Neutrophil (primary cell): ENCODE measurements around the gene LGR5.
"Not testable (repeated sequence)": the region's sequence is repeated elsewhere in the genome, so short reads cannot be mapped to it uniquely, and the experiment has no call there.

Experiments used
- H3K27ac ChIP-seq: fragments of 200-600 bp; sonication (generic); 2 replicates; pipeline ENCODE4 v1.5.1; 2016; ENCODE audit warnings: mild to moderate bottlenecking, moderate library complexity
- H3K27me3 ChIP-seq: fragments of 200-600 bp; sonication (generic); 2 replicates; pipeline ENCODE4 v1.6.0; 2016; ENCODE audit warnings: mild to moderate bottlenecking
- H3K36me3 ChIP-seq: fragments of 200-600 bp; sonication (generic); 2 replicates; pipeline ENCODE4 v1.5.1; 2017
- H3K4me1 ChIP-seq, 2 experiments: fragments of 200-600 bp in 1 of 2; sonication (generic) in 1 of 2; 1 replicate in 1 of 2; 2 replicates in 1 of 2; pipeline versions ENCODE4 v1.5.1 to v1.6.1; 2013 to 2016; ENCODE audit warnings: low read depth in 1 of 2, low read length in 1 of 2, mild to moderate bottlenecking in 1 of 2, moderate library complexity in 1 of 2; ENCODE audit not compliant: control insufficient read depth in 1 of 2, insufficient read depth in 1 of 2
- H3K4me3 ChIP-seq, 2 experiments: fragments of 200-600 bp in 1 of 2; sonication (generic) in 1 of 2; 1 replicate in 1 of 2; 2 replicates in 1 of 2; pipeline ENCODE4 v1.5.1; 2013 to 2016; ENCODE audit warnings: low read depth in 1 of 2, low read length in 1 of 2, mild to moderate bottlenecking in 1 of 2, moderate library complexity in 1 of 2
- H3K9me3 ChIP-seq: fragments of 200-600 bp; sonication (generic); 2 replicates; pipeline ENCODE4 v1.5.1; 2016
- CTCF ChIP-seq: fragments of 200-600 bp; sonication (generic); IDR thresholded peaks from 2 replicates; pipeline ENCODE4 v1.5.1; 2016; ENCODE audit warnings: antibody characterized with exemption

The LGR5 gene

GRCh38 chr12:71477609-71478008 is 38.0 kb downstream of the LGR5 start:
- Histone ChIP-seq H3K36me3 (no peaks in the 10 kb centered on the region), H3K27ac (no peak overlapping the region)

DNA sequence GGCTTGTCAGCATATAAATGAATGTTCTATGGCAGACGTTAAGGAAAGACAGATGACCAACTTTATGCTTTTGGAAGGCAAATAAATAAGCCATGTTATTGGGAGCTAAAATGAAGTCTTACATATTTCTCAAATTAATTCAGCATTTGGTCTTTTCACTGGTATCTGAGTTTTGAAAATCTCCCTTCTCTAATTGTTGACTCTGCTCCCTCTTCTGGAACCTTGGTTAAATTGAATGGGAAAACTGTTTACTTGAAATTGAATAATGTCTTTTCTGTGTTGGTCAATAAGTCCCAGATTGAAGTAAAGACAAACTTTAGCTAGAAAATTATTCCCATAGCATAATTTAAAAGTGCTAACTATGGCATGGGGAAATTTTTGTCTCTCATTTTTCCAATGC is 38.7 kb downstream of the LGR5 start:
- Histone ChIP-seq H3K27ac (no peak overlapping the region), H3K36me3 (no peaks in the 10 kb centered on the region), H3K9me3 (no peaks in the 10 kb centered on the region), H3K27me3 (no peaks in the 10 kb centered on the region), H3K4me1 (no peaks in the 10 kb centered on the region), H3K4me3 (no peak overlapping the region)
- no peak for TF ChIP-seq CTCF

More at GRCh38 chr12:71477609-71478008, 38.0 kb downstream of the LGR5 start:
- no peak overlapping the region for H3K4me3 ChIP-seq
- H3K9me3 ChIP-seq, result no peaks in the 10 kb centered on the region
- H3K4me1 ChIP-seq, result no peaks in the 10 kb centered on the region
- TF ChIP-seq CTCF, result no peak
- no peaks in the 10 kb centered on the region for H3K27me3 ChIP-seq

DNA sequence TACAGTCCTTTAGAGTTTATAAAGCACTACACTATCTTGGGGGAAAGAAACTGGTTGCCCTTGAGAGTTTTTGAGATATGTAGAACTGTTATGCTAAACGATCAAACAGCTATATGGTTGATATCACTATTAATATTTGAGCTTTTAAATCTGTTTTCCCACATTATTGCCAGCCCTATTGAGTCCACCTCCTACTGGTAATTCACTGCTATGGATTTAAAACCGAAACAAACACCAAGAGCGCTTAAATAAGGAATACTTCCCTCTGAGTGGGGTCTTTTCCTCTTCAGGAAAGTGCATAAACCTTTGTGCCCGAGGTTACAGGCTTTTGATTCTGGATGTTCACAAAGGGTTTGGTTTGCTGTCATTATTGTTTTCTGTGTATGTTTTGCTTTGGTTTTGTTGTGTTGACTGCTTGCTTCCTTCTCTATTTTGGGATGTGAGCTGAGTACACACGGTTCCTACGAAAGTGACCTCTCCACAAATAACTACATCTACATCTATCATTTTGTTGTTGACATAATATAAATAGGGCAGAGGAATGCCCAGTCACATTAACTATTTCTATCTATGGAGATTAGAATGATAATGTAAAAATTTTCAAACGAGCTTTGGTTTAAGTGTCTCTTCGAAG is 44.8 kb downstream of the LGR5 start:
- H3K4me1 ChIP-seq, result no peaks in the 10 kb centered on the region
- H3K4me3 ChIP-seq, result no peak overlapping the region
- H3K9me3 ChIP-seq, result no peaks in the 10 kb centered on the region
- no peak overlapping the region for H3K27ac ChIP-seq
- no peaks in the 10 kb centered on the region for H3K36me3 ChIP-seq
- TF ChIP-seq CTCF, result no peak
- no peaks in the 10 kb centered on the region for H3K27me3 ChIP-seq

GRCh38 chr12:71490844-71491243 is 51.2 kb downstream of the LGR5 start:
- H3K4me3 ChIP-seq, H3K27me3 ChIP-seq, H3K36me3 ChIP-seq, H3K4me1 ChIP-seq, H3K27ac ChIP-seq, H3K9me3 ChIP-seq: not testable (repeated sequence)

DNA sequence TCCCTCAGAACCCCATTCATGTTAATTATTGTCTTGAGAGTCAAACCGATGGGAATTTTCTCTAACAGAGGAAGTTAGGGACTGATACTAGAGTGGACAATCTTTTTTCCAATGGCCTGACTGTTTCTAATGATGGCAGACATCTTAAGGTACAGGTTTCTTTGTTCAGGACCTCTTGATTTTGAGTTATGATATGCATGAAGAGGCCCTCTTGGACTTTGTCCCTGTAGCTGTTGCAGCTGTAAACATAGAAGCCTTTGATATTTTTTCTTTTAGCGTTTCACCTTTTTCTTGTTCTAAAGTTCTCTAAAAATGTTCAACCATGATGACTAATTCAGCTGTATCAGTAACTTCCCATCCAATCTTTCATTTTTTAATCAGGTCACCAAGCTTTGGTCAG is 53.0 kb downstream of the LGR5 start:
- Histone ChIP-seq H3K27me3 (no peaks in the 10 kb centered on the region), H3K4me1 (no peaks in the 10 kb centered on the region), H3K27ac (no peak overlapping the region), H3K9me3 (no peaks in the 10 kb centered on the region), H3K36me3 (no peaks in the 10 kb centered on the region), H3K4me3 (no peak overlapping the region)
- no peak for TF ChIP-seq CTCF

GRCh38 chr12:71499834-71500233 is 60.2 kb downstream of the LGR5 start:
- H3K9me3 ChIP-seq, result no peaks in the 10 kb centered on the region
- H3K4me3 ChIP-seq, result no peak overlapping the region

More at GRCh38 chr12:71499834-71500233, 60.2 kb downstream of the LGR5 start:
- Histone ChIP-seq H3K36me3 (no peaks in the 10 kb centered on the region), H3K4me1 (no peaks in the 10 kb centered on the region), H3K27ac (no peak overlapping the region), H3K27me3 (no peaks in the 10 kb centered on the region)
- TF ChIP-seq CTCF, result no peak
